Coronary artery (tissue), 2 donors: ENCODE measurements around the gene CPNE2.

Source experiments
- DNase-seq: peaks from one replicate; pipeline ENCODE4 v3.0.0-alpha.2; 2017; ENCODE audit warnings: low spot score
- H3K27ac ChIP-seq, 2 donors: fragments of 200-600 bp; sonication (generic); one replicate each; pipeline ENCODE4 v1.5.1; 2016 to 2019
- H3K4me3 ChIP-seq: fragments of 200-600 bp; sonication (generic); 2 replicates; pipeline ENCODE4 v1.5.1; 2016; ENCODE audit warnings: mild to moderate bottlenecking, moderate library complexity
- CTCF ChIP-seq: fragments of 200-600 bp; sonication (generic); IDR thresholded peaks from one replicate; pipeline ENCODE4 v1.5.1; 2019; ENCODE audit warnings: antibody characterized with exemption

The CPNE2 gene

DNA sequence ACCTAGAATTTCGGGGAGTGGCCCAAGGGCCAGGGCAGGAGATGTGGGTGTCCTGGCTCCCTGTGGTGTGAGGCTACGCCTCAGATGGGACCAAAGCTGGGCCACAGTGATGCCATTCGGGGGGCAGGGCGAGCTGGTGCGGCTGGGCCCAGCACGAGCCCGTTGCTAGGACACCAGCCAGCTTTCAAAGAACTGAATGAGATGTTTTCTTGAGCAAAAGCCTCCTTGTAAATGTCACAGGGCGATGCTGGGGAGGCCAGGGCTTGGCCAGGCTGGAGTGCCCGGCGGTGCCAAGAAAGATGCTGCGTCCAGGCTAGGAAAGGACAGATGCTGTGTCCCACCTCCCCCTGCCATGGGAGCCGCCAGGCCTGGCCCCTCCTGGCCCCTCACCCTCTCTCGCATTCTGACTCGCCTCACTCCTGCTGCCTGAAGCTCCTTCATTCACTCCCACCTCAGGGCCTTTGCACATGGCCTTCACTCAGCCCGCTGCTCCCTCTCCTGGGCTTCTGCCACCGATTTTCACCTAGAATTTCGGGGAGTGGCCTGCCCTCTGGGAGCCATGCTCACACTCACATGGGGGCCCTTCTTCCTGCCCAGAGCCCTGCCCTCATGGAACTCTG lies 39.1 kb downstream of the CPNE2 start:
- no peak overlapping the region for H3K4me3 ChIP-seq
- DNase-seq, result no peak
- TF ChIP-seq CTCF, result no peak
- peak overlapping the region in 1 of 2 donors; percentile 40 for H3K27ac ChIP-seq

- TF ChIP-seq CTCF, result no peak
- no peak for DNase-seq
- no peak overlapping the region for H3K27ac ChIP-seq
- no peak overlapping the region for H3K4me3 ChIP-seq
These were observed 40.1 kb downstream of the CPNE2 start for GRCh38 chr16:57132470-57132869.

DNA sequence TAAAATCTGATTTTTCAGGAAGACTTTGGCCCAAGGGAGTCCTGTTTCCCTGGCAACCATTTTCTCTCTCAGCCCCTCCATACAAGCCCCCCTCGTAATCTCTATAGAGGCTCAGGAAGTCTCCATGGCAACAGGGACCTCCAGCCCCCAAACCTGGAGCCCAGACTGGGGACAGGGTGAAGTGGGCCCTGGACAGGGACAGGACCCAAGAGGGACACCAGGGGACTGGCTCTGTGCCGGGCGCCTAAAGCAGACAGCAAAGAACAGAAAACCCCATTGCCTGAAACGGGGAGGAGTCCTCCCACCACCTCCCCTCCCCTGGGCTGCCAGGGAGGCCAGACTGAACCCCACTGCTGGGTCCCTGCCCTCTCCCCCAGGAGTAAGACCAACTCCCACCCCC lies 40.6 kb downstream of the CPNE2 start:
- no peak overlapping the region for H3K27ac ChIP-seq
- no peak overlapping the region for H3K4me3 ChIP-seq
- TF ChIP-seq CTCF, result no peak
- DNase-seq, result no peak

- no peak for TF ChIP-seq CTCF
These were observed 41.5 kb downstream of the CPNE2 start for GRCh38 chr16:57133886-57134285.

GRCh38 chr16:57134982-57135381 lies 42.6 kb downstream of the CPNE2 start:
- no peak for DNase-seq
- H3K27ac ChIP-seq, result no peak overlapping the region
- TF ChIP-seq CTCF, result no peak
- H3K4me3 ChIP-seq, result no peak overlapping the region

More at GRCh38 chr16:57133886-57134285, 41.5 kb downstream of the CPNE2 start:
- no peak for DNase-seq
- H3K27ac ChIP-seq, result no peak overlapping the region
- H3K4me3 ChIP-seq, result no peak overlapping the region

- Histone ChIP-seq H3K27ac (no peak overlapping the region), H3K4me3 (no peak overlapping the region)
- DNase-seq, result no peak
- TF ChIP-seq CTCF, result no peak
These were observed 44.7 kb downstream of the CPNE2 start for GRCh38 chr16:57137043-57137442.

DNA sequence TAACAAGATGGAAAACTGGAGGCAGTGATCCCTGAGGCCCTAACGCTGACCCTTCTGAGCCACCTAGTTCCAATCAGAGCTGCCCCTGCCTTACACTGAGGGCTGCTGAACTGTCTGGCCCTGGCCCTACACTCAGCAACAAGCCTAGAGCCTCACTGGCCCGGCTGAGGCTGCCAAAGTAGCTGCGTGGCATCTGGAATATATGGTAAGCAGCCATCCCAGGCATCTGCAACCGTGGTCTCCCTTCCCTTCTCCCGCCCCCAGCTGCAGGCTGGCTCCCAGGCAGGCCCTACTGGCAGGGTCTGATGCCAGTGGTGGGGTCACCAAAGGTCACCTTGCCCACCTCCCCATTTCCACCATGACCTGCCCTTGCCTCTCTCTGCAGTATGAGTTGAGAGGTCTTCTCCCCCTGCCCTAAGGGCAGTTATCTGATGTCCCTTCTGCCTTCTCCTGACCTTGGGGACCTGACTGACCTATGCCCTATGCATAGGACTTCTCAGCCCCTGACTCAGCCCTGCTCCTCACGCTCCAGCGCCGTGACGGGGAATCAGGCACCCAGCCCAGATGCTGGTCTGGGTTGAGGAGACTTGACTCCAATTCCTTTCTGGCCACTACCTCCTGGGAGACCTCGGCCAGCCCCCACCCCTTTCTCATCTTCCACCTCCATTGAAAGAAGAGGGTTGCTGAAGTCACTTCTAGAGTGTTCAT lies 45.3 kb downstream of the CPNE2 start:
- no peak for TF ChIP-seq CTCF
- Histone ChIP-seq H3K4me3 (no peak overlapping the region), H3K27ac (no peak overlapping the region)
- DNase-seq, result no peak
